Measurements from ENCODE around the gene PTPRK.

DNA sequence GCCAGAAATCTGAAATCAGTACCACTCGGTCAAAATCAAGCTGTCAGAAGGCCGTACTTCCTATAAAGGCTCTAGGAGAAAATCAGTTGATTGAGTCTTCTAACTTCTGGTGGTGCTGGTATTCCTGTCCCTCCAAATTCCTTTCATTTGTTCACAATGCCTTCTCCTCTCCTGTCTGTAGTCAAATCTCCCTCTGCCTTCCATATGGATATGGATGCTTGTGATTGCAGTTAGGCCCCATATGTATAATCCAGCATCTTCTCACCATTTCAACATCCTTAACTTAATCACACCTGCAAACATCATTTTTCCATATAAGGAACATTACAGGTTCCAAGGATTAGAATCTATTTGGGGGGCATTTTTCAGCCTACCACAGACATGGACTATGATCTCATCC, 331.7 kb downstream of the PTPRK start:
- no peak for TF ChIP-seq TAF1 (IDR thresholded peaks at IDR 0.05; ENCODE audit: low read depth, low read length)
- TF ChIP-seq POLR2A (IDR thresholded peaks at IDR 0.05; ENCODE audit: low read depth, low read length), result no peak
- no peak for TF ChIP-seq SPI1 (IDR thresholded peaks at IDR 0.05; ENCODE audit: low read depth, low read length)
- no peak for TF ChIP-seq POU2F2 (IDR thresholded peaks at IDR 0.05; ENCODE audit: low read depth, low read length)
- TF ChIP-seq POLR2AphosphoS5 (IDR thresholded peaks at IDR 0.05; ENCODE audit: low read depth, low read length), result no peak

Measured in GM12891 (cell line).